ENCODE results near the gene SRGAP2C. TPM values are rescaled to one million over a fixed set of nuclear protein-coding genes. Genes with fewer than 3 reads are reported as not detected.
"Not testable (repeated sequence)": the region's sequence is repeated elsewhere in the genome, so short reads cannot be mapped to it uniquely, and the experiment has no call there.

SRGAP2C gene
- total RNA-seq, 2 experiments from 2014 or later, result 10.9 to 11.3 TPM

GRCh38 chr1:121318687-121319086, 133.9 kb downstream of the SRGAP2C start:
- H3K36me3 ChIP-seq (ENCODE audit: insufficient read depth, low read length); H3K27me3 ChIP-seq (ENCODE audit: control insufficient read depth in 1 of 2, insufficient read depth in 2 of 2, low read length in 2 of 2); H3K4me3 Mint-ChIP-seq; POLR2A ChIA-PET; H3K27ac ChIP-seq (ENCODE audit: low read depth in 1 of 2, low read length in 2 of 2); H3K27me3 Mint-ChIP-seq; H3K36me3 Mint-ChIP-seq (ENCODE audit: low read depth); H3K4me3 ChIP-seq (ENCODE audit: low read length); H3K9me3 Mint-ChIP-seq; H3K4me1 ChIP-seq (ENCODE audit: insufficient read depth, low read length); CTCF ChIA-PET; H3K27ac Mint-ChIP-seq; H3K9me3 ChIP-seq (ENCODE audit: control insufficient read depth in 1 of 2, insufficient read depth in 1 of 2, low read length in 2 of 2); intact Hi-C loops (cut with DNase I, micrococcal nuclease); ATAC-seq (ENCODE audit: poor library complexity); DNase-seq; H3K4me1 Mint-ChIP-seq (ENCODE audit: low read depth): not testable (repeated sequence)

- H3K9me3 Mint-ChIP-seq; ATAC-seq (ENCODE audit: poor library complexity); H3K36me3 ChIP-seq (ENCODE audit: insufficient read depth, low read length); H3K4me3 Mint-ChIP-seq; POLR2A ChIA-PET; H3K9me3 ChIP-seq (ENCODE audit: control insufficient read depth in 1 of 2, insufficient read depth in 1 of 2, low read length in 2 of 2); H3K27me3 ChIP-seq (ENCODE audit: control insufficient read depth in 1 of 2, insufficient read depth in 2 of 2, low read length in 2 of 2); H3K27me3 Mint-ChIP-seq; H3K36me3 Mint-ChIP-seq (ENCODE audit: low read depth); H3K4me1 ChIP-seq (ENCODE audit: insufficient read depth, low read length); intact Hi-C loops (cut with DNase I, micrococcal nuclease); H3K27ac ChIP-seq (ENCODE audit: low read depth in 1 of 2, low read length in 2 of 2); CTCF ChIA-PET; H3K27ac Mint-ChIP-seq; H3K4me1 Mint-ChIP-seq (ENCODE audit: low read depth); DNase-seq; H3K4me3 ChIP-seq (ENCODE audit: low read length): not testable (repeated sequence)
Measured at GRCh38 chr1:121321660-121322059, 136.9 kb downstream of the SRGAP2C start.

- H3K4me1 Mint-ChIP-seq (ENCODE audit: low read depth); POLR2A ChIA-PET; CTCF ChIA-PET: not testable (repeated sequence)
Measured at GRCh38 chr1:121324726-121325125, 140.0 kb downstream of the SRGAP2C start.

GRCh38 chr1:121332141-121332540, 147.4 kb downstream of the SRGAP2C start:
- H3K4me1 ChIP-seq (ENCODE audit: insufficient read depth, low read length); H3K27me3 Mint-ChIP-seq; ATAC-seq (ENCODE audit: poor library complexity); H3K4me1 Mint-ChIP-seq (ENCODE audit: low read depth); DNase-seq; POLR2A ChIA-PET; H3K27ac Mint-ChIP-seq; H3K9me3 Mint-ChIP-seq; H3K4me3 ChIP-seq (ENCODE audit: low read length); H3K36me3 Mint-ChIP-seq (ENCODE audit: low read depth); H3K27ac ChIP-seq (ENCODE audit: low read depth in 1 of 2, low read length in 2 of 2); H3K36me3 ChIP-seq (ENCODE audit: insufficient read depth, low read length); H3K9me3 ChIP-seq (ENCODE audit: control insufficient read depth in 1 of 2, insufficient read depth in 1 of 2, low read length in 2 of 2); intact Hi-C loops (cut with DNase I, micrococcal nuclease); H3K4me3 Mint-ChIP-seq; CTCF ChIA-PET; H3K27me3 ChIP-seq (ENCODE audit: control insufficient read depth in 1 of 2, insufficient read depth in 2 of 2, low read length in 2 of 2): not testable (repeated sequence)

More at GRCh38 chr1:121324726-121325125, 140.0 kb downstream of the SRGAP2C start:
- H3K4me1 ChIP-seq (ENCODE audit: insufficient read depth, low read length); H3K27me3 ChIP-seq (ENCODE audit: control insufficient read depth in 1 of 2, insufficient read depth in 2 of 2, low read length in 2 of 2); H3K27ac Mint-ChIP-seq; H3K9me3 ChIP-seq (ENCODE audit: control insufficient read depth in 1 of 2, insufficient read depth in 1 of 2, low read length in 2 of 2); intact Hi-C loops (cut with DNase I, micrococcal nuclease); H3K27me3 Mint-ChIP-seq; H3K36me3 Mint-ChIP-seq (ENCODE audit: low read depth); H3K9me3 Mint-ChIP-seq; ATAC-seq (ENCODE audit: poor library complexity); H3K4me3 ChIP-seq (ENCODE audit: low read length); H3K36me3 ChIP-seq (ENCODE audit: insufficient read depth, low read length); H3K4me3 Mint-ChIP-seq; H3K27ac ChIP-seq (ENCODE audit: low read depth in 1 of 2, low read length in 2 of 2); DNase-seq: not testable (repeated sequence)

GRCh38 chr1:121332599-121333562, 148.1 kb downstream of the SRGAP2C start:
- H3K27ac ChIP-seq (ENCODE audit: low read depth in 1 of 2, low read length in 2 of 2); H3K27ac Mint-ChIP-seq; H3K4me1 Mint-ChIP-seq (ENCODE audit: low read depth); ATAC-seq (ENCODE audit: poor library complexity); DNase-seq; H3K4me3 Mint-ChIP-seq; H3K27me3 Mint-ChIP-seq; H3K4me1 ChIP-seq (ENCODE audit: insufficient read depth, low read length); H3K9me3 Mint-ChIP-seq; H3K27me3 ChIP-seq (ENCODE audit: control insufficient read depth in 1 of 2, insufficient read depth in 2 of 2, low read length in 2 of 2); CTCF ChIA-PET; H3K4me3 ChIP-seq (ENCODE audit: low read length); intact Hi-C loops (cut with DNase I, micrococcal nuclease); POLR2A ChIA-PET; H3K36me3 Mint-ChIP-seq (ENCODE audit: low read depth); H3K36me3 ChIP-seq (ENCODE audit: insufficient read depth, low read length); H3K9me3 ChIP-seq (ENCODE audit: control insufficient read depth in 1 of 2, insufficient read depth in 1 of 2, low read length in 2 of 2): not testable (repeated sequence)

- intact Hi-C loops (cut with DNase I, micrococcal nuclease), result not testable (repeated sequence)
Measured at GRCh38 chr1:121337958-121338357, 153.2 kb downstream of the SRGAP2C start.

GRCh38 chr1:121339611-121340010, 154.8 kb downstream of the SRGAP2C start:
- H3K27me3 Mint-ChIP-seq; H3K27ac Mint-ChIP-seq; H3K27ac ChIP-seq (ENCODE audit: low read depth in 1 of 2, low read length in 2 of 2); DNase-seq; H3K4me3 ChIP-seq (ENCODE audit: low read length); ATAC-seq (ENCODE audit: poor library complexity); intact Hi-C loops (cut with DNase I, micrococcal nuclease); H3K4me1 Mint-ChIP-seq (ENCODE audit: low read depth); H3K9me3 Mint-ChIP-seq; H3K27me3 ChIP-seq (ENCODE audit: control insufficient read depth in 1 of 2, insufficient read depth in 2 of 2, low read length in 2 of 2); CTCF ChIA-PET; H3K9me3 ChIP-seq (ENCODE audit: control insufficient read depth in 1 of 2, insufficient read depth in 1 of 2, low read length in 2 of 2); H3K36me3 ChIP-seq (ENCODE audit: insufficient read depth, low read length); H3K4me3 Mint-ChIP-seq; H3K36me3 Mint-ChIP-seq (ENCODE audit: low read depth); POLR2A ChIA-PET; H3K4me1 ChIP-seq (ENCODE audit: insufficient read depth, low read length): not testable (repeated sequence)

More at GRCh38 chr1:121337958-121338357, 153.2 kb downstream of the SRGAP2C start:
- DNase-seq; H3K27ac ChIP-seq (ENCODE audit: low read depth in 1 of 2, low read length in 2 of 2); H3K4me3 ChIP-seq (ENCODE audit: low read length); H3K36me3 ChIP-seq (ENCODE audit: insufficient read depth, low read length); H3K27ac Mint-ChIP-seq; H3K36me3 Mint-ChIP-seq (ENCODE audit: low read depth); ATAC-seq (ENCODE audit: poor library complexity); POLR2A ChIA-PET; H3K27me3 ChIP-seq (ENCODE audit: control insufficient read depth in 1 of 2, insufficient read depth in 2 of 2, low read length in 2 of 2); H3K4me1 Mint-ChIP-seq (ENCODE audit: low read depth); H3K9me3 ChIP-seq (ENCODE audit: control insufficient read depth in 1 of 2, insufficient read depth in 1 of 2, low read length in 2 of 2); CTCF ChIA-PET; H3K4me1 ChIP-seq (ENCODE audit: insufficient read depth, low read length); H3K4me3 Mint-ChIP-seq; H3K27me3 Mint-ChIP-seq; H3K9me3 Mint-ChIP-seq: not testable (repeated sequence)

Data from CD4-positive, alpha-beta T cell (primary cell).